Activated effector memory CD4-positive, alpha-beta T cell treated with Interleukin-2 at 50 U/mL for 16 hours (primary cell): ENCODE measurements around the gene SLFN12L.
"Not testable (repeated sequence)": the region's sequence is repeated elsewhere in the genome, so short reads cannot be mapped to it uniquely, and the experiment has no call there.

Experiments
- DNase-seq: peaks from one replicate; pipeline ENCODE4 v3.0.0-alpha.2; 2020

SLFN12L gene

GRCh38 chr17:35537601-35538141 is at the start of gene SLFN12L:
Gene SLFN12L (minus strand): TSS chr17:35537678. CDS start chr17:35522364, 15,314 bp downstream.
- DNase-seq, result peak; percentile 37

- DNase-seq, result no peak
Measured at GRCh38 chr17:35586569-35587073, 49.1 kb upstream of the SLFN12L start.

GRCh38 chr17:35584061-35584460 is 46.6 kb upstream of the SLFN12L start:
- no peak for DNase-seq

GRCh38 chr17:35578929-35579432 is 41.5 kb upstream of the SLFN12L start:
- no peak for DNase-seq

GRCh38 chr17:35578197-35578928 is 40.9 kb upstream of the SLFN12L start, which contains the start of gene PEX12:
Gene PEX12 (minus strand): TSS chr17:35578571. CDS start chr17:35578021, 550 bp downstream.
- peak; percentile 84 for DNase-seq

- no peak for DNase-seq
Measured at GRCh38 chr17:35577830-35578196, 40.3 kb upstream of the SLFN12L start.

- DNase-seq, result no peak
Measured at GRCh38 chr17:35575759-35576158, 38.3 kb upstream of the SLFN12L start.

GRCh38 chr17:35569405-35569804 is 31.9 kb upstream of the SLFN12L start:
- DNase-seq, result no peak

GRCh38 chr17:35568561-35568960 is 31.1 kb upstream of the SLFN12L start:
- no peak for DNase-seq

- DNase-seq, result no peak
Measured at GRCh38 chr17:35566968-35567367, 29.5 kb upstream of the SLFN12L start.

- not testable (repeated sequence) for DNase-seq
Measured at GRCh38 chr17:35563181-35563580, 25.7 kb upstream of the SLFN12L start.

- no peak for DNase-seq
Measured at GRCh38 chr17:35560703-35561102, 23.2 kb upstream of the SLFN12L start, which contains the start of gene SLFN14. Gene SLFN14 (minus strand): TSS chr17:35560819. CDS start chr17:35558062, 2,757 bp downstream.

GRCh38 chr17:35559495-35560210 is 22.2 kb upstream of the SLFN12L start:
- no peak for DNase-seq

- no peak for DNase-seq
Measured at GRCh38 chr17:35557353-35557752, 19.9 kb upstream of the SLFN12L start.

- no peak for DNase-seq
Measured at GRCh38 chr17:35555691-35556090, 18.2 kb upstream of the SLFN12L start.

GRCh38 chr17:35554668-35555067 is 17.2 kb upstream of the SLFN12L start:
- no peak for DNase-seq

GRCh38 chr17:35553310-35553709 is 15.8 kb upstream of the SLFN12L start:
- no peak for DNase-seq

- no peak for DNase-seq
Measured at GRCh38 chr17:35548978-35549377, 11.5 kb upstream of the SLFN12L start.

- no peak for DNase-seq
Measured at GRCh38 chr17:35548208-35548810, 10.8 kb upstream of the SLFN12L start.

GRCh38 chr17:35546487-35546886 is 9.0 kb upstream of the SLFN12L start:
- DNase-seq, result no peak

- no peak for DNase-seq
Measured at GRCh38 chr17:35545150-35545549, 7.7 kb upstream of the SLFN12L start.

GRCh38 chr17:35543856-35544255 is 6.4 kb upstream of the SLFN12L start:
- no peak for DNase-seq

GRCh38 chr17:35542990-35543389 is 5.5 kb upstream of the SLFN12L start:
- no peak for DNase-seq
